Activated CD4-positive, CD25-positive, alpha-beta regulatory T cell treated with anti-CD3 and anti-CD28 coated beads, Interleukin-2, amount 50 U/mL, for 24 hours (primary cell): ENCODE measurements around the gene SLC29A4.
A peak's percentile ranks its signal among the peaks of the same experiment; 100 is the strongest.
"Not testable (repeated sequence)": the region's sequence is repeated elsewhere in the genome, so short reads cannot be mapped to it uniquely, and the experiment has no call there.

Source experiments
- ATAC-seq, 2 donors: fragments of 150-1000 bp; cut with Tn5 transposase; one replicate each; pipeline ENCODE4 v1.10.0; 2021; ENCODE audit warnings: mild to moderate bottlenecking in 1 of 2, moderate library complexity in 1 of 2

Gene SLC29A4

DNA sequence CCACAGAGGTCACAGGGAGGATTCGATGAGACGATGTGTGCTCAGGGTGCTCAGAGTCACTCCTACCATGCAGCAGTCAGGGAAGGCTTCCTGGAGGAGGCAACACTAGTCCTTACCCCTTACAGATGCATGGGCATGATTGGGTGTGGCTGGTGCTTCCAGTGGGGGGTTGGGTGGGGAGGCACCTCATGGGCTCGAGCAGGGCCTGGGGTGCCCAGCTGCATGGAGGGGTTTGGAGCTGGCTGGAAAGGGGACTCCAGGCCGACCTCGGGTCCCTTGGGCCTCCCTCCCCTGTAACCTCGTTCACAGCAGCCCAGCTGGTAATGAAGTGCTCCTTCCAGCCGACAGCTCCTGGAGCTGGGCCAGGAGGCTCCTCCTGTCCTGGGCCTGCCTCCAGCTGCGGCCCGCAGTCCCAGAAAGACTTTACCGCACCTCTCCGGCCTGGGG is 7.7 kb upstream of the SLC29A4 start:
- ATAC-seq: not testable (repeated sequence)

DNA sequence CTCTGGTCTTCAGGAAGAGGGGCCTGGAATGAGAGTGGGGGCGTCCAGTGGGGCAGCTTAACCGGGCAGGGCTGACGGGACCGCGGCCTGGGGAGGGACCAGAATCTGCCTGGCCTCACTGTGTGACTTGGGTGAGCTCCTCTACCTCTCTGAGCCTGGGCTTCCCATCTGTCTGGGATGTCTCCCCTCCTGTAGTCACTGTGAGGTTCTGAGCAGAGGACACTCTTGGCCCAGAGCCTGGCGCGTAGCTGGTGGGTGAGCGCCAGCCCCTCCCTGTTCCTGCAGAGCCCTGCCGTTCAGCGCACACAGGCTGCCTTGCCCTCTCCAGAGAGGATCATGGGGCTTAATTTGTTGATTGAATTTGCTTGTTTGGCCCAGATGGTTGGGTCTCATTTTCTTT is 7.2 kb upstream of the SLC29A4 start:
- ATAC-seq: not testable (repeated sequence)

DNA sequence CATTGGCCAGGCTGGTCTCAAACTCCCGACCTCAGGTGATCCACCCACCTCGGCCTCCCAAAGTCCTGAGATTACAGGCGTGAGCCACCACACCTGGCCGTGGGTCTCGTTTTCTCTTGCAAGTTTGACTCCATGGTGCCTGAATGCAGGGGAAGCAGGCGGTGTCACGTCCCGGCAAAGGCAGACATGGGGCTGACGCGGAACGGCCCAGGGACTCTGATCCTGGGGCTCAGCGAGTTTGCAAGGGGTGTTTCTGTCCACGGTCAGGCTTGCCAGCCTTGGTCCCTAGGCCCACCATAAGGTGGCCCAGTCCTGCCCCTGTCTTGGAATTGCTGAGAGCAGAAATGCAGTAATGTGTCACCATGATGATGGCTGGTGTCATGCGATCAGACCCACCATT is 6.6 kb upstream of the SLC29A4 start:
- ATAC-seq: not testable (repeated sequence)

DNA sequence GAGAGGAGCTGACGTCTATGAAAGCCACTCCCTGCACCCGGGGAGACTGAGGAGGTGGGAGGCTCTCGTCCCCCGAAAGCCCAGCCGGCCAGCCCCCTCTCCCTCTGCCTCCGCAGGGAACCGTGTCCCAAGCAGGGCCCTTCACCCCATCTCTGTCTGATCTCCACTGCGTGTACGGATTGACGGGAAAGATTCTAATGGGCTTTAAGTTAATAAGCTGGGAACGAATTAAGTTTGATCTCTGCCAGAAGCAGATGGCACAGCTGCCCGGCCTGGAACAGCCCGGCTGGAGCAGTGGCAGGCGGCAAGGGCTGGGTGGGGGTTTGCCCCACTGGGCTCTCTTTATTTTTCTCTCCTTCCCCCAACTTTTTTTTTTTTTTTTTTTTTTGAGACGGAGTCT is 6.1 kb upstream of the SLC29A4 start:
- ATAC-seq: no peak

DNA sequence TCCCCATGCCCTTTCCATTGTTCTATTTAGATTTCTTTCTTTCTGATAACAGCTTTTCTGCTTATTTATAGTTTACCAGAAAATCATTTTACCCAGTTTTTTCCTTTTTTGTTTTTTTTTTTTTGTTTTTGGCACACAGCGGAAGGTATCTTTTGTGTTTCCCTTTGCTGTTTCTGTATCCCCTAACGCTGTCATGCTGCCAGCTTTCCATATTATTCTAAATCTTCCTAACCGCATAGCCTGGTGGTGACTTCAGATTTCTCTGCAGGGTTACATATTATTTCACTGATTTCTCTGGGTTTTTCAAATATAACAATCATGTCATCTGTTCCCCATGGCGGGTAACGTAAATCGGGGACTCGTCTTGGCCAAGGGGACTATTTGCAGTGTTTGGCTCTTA is 4.0 kb upstream of the SLC29A4 start:
- ATAC-seq: no peak

DNA sequence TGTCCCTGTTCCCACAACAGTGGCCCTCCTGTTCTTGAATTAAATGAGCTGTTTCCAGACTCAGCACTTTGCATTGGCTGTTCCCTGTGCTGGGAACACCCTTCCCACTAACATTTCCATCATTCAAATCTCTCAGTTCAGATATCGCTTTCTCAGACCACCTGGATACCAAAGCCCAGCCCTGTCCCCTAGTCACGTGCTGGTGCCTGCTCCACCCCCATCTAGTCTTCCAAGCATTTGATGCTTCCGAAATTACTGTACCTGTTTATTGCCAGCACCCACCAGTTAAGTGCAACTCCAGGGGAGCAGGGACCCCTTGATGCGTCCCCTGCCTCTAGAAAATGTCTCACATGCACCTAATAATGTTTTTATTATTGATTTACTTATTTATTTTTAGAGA is 3.0 kb upstream of the SLC29A4 start:
- no peak for ATAC-seq

DNA sequence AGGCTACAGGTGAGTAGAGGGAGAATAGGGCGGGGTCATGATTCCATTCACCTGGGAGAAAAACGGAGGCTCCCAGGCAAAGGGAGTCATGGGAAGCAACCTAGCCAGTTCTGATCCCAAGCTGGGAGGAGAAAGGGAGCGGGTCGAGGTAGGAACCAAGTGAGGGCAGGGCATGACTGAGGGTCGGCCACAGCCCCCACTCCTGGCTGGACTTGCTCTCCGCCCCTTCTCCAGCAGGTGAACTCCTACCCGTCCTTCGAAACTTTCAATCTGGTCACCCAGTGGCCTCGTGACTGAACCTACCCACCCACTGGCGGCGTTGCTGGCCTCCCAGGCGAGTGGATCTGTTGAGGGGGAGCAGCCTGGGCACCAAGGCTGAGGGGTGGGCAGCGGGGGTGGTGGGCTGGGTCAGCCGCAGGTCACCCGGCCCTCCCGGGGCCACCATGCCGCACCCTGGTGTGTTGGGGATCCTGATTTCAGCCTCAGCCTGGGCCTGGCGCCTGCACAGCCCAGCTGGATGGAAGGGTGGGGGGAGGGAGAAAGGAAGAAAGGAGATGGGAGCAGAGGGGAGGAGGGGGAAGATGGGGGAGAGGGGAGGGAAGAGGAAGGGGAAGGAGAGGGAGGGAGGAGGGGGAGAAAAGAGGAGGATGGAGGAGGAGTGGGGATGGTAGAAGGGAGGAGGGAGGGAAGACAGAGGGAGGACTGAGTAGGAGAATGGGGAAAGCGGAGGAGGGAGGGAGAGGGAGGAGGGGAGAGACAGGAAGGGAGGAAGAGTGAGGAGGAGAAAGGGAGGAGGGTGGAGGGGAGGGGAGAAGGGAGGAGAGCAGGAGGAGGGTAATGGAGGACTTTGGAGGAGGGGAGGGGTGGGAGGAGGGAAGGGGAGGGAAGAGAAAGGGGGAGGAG is 894 bp upstream of the SLC29A4 start:
- not testable (repeated sequence) for ATAC-seq

DNA sequence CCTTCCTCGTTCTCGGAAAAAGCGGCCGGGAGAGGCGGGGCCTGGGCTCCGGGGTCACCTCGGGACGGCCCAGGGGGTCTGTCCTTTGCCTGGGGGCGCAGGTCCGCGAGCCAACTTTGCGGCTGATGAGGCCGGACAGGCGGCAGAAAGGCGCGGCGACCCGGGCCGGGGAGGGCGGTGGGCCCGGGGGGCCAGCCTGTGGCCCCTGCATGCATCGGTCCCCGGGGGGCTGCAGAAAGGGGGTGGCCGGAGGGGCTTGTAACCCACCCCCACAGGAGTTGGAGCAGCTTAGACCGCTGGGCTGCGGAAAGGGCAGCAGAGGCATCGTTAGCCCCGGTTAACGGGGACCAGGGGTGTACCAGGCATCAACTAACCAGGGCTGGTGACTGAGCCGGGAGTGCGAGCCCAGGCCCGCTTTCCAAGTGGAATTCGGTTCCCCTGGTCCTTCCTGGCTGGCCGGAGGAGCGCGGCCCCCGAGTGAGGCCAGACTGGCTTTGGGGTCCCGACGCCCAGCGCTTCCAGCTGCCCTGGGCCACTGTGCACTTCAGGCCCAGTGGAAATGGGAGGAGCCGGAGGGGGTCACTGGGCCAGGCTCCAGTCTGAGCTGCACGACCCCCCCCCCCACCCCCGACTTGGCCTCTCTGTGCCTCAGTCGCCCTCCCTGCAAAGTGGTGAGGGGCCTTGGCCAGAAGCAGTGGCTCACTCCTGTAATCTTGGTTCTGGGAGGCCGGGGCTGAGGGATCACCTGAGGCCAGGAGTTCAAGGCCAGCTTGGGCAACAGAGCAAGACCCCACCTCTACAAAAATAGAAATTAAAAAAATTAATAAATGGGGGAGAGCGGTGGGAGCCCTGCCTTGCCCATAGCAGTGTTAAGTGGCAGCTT is 919 bp downstream of the SLC29A4 start:
- ATAC-seq: no peak

DNA sequence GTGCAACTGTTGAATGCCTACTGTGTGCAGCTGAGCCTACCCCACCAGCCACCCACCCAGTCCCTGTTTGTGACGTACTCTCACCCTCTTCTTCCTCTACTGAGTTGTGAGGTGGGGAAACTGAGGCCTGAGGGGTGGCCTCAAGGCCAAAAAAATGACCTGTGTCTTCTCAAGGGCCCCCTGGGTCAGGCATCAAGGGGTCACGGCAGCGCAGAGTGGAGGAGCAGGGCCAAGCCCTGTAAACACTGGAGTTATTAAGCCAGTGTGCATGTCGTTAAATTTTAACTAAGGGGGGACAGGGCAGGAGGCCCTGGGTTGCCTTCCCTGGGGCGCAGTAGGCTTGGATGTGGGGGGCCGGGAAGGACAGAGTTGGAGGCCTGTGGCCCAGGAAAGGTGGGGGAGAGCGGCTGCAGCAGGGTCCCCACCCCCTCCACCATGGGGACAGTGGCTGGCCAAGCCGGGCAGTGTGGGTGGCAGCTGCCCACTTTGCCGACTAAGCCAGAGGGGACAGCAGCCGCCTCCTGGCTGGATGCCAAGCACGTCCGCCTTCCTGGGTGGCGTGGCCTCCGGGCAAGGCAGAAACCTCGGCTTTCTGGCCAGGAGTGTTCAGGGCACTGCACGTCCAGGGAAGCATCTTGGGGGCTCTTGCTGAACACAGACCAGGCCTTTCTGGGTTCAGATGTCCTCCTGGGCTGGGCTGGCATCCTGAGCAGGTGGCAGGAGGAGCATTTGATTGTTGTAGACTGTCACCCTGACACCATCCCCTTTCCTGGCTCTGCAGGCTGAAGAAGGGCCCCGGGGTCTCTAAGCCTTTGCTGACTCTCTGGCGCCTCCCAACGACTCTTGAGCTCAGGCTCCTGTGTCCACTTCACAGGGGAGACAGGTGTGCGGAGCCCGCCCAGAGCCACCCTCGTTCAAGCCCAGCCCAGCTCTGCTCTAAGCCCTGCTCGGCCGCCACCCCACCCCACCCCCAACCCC is 1.9 kb downstream of the SLC29A4 start:
- ATAC-seq: peak in 1 of 2 donors; percentile 11

DNA sequence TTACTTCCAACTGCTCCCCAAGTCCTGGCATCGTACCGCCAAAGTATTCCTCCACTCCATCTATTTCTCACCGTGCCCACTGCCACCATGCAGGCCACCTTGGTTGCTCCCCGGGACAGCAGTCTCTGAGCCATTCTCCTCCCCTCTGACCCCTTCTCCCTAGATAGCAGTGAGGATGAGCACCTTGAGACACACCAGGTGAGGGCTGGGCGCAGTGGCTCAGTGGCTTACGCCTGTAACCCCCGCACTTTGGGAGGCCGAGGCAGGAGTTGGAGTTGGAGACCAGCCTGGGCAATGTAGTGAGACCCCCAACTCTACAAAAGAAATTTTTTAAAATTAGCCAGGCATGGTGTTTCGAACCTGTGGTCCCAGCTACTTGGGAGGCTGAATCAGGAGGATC is 4.2 kb downstream of the SLC29A4 start:
- no peak for ATAC-seq

DNA sequence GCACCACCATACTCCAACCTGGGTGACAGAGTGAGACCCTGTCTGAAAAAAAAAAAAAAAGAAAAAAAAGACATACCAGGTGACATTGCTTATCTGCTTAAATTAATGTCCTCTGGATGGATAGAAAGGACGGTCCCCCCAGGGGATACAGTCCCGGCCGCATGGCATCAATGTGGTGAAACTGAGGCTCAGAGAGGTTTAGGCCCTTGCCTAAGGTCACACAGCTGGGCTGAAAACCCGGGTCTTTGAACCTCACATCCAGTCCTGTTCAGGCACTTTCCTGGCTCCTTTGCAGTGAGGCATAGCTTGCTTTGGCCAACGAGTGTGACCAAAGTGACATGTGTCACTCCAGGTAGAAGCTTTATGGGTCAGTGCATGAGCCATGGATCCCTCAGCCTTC is 4.6 kb downstream of the SLC29A4 start:
- not testable (repeated sequence) for ATAC-seq

DNA sequence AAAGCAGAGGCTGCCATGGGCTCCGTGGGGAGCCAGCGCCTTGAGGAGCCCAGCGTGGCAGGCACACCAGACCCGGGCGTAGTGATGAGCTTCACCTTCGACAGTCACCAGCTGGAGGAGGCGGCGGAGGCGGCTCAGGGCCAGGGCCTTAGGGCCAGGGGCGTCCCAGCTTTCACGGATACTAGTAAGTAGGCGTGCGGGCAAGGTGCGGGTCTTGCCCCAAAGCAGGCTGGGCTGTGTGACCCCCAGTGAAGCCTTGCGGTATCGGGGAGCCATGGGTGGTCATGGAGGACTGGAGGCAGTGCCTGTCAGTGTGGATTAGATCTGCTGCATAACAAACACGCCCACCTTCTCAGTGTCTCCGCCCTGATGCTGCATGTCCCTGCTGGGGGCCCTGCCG is 5.1 kb downstream of the SLC29A4 start:
- ATAC-seq: no peak

DNA sequence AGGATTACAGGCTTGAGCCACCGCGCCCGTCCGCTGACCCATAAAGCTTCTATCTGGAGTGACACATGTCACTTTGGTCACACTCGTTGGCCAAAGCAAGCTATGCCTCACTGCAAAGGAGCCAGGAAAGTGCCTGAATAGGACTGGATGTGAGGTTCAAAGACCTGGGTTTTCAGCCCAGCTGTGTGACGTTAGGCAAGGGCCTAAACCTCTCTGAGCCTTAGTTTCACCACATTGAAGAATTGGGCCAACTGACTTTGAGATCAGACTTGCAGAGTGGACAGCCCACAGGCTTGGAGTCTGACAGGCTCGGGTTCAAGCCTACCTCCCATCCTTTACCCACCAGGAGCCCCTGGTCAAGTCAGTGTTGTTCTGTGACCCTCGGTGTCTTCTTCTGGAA is 5.8 kb downstream of the SLC29A4 start:
- not testable (repeated sequence) for ATAC-seq

DNA sequence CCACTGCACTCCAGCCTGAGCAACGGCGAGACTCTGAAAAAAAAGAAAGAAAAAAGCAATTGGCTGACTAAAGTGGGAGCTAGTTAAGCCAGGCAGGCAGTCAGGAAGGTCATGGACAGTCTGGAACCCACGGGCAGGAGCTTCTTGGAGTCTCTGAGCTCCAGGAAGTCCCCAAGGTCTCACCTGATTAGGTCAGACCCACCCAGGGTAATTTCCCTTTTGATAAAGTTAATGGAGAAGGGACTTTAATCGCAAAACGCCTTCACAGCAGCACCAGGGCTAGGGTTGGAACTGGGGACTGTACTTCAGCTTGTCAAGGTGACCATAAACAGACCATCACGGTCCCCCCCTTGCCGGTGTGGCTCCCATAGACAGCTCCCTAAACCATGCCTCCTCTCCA is 6.6 kb downstream of the SLC29A4 start:
- ATAC-seq: no peak

DNA sequence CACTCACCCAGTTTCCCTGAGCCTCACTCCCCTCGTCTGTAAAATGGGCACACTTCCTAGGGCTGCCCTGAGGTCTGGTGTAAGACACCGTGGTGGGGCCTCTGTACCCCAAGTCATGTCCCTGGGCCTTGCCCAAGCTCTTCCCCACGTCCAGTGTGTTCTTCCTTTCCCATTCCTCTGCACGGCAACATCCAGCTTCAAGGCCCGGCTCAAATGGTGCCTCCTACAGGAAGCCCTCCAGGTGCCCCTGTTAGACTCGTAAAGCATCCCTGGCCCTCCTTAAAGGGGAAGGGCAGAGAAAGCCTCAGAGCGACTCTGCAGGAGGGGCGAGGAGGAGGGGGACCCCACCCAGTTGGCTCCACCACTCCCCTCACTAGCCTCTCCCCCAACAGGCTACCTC is 8.6 kb downstream of the SLC29A4 start:
- no peak for ATAC-seq

DNA sequence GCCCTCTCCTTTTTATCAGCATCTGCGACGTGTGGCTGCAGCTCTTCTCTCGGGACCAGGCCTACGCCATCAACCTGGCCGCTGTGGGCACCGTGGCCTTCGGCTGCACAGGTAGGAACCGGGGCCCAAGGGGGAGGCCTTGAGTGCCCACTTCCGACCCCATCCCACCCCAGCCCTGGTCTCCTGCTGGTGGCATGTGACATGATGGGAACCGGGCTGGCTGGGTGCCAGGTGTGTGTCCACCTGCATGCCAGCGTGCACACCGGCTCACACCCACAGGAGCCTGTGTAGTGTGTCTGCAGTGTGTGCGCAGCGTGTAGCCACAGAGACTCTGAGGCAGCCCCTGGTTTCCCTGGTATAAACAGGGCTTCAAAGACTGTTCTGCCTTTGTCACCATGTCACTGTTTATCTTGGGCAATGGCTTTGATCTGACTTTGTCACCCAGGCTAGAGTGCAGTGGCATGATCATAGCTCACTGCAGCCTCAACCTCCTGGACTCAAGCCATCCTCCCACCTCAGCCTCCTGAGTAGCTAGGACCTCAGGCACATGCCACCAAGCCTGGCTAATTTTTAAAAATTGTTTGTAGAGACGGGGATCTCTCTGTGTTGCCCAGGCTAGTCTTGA is 9.1 kb downstream of the SLC29A4 start:
- not testable (repeated sequence) for ATAC-seq

DNA sequence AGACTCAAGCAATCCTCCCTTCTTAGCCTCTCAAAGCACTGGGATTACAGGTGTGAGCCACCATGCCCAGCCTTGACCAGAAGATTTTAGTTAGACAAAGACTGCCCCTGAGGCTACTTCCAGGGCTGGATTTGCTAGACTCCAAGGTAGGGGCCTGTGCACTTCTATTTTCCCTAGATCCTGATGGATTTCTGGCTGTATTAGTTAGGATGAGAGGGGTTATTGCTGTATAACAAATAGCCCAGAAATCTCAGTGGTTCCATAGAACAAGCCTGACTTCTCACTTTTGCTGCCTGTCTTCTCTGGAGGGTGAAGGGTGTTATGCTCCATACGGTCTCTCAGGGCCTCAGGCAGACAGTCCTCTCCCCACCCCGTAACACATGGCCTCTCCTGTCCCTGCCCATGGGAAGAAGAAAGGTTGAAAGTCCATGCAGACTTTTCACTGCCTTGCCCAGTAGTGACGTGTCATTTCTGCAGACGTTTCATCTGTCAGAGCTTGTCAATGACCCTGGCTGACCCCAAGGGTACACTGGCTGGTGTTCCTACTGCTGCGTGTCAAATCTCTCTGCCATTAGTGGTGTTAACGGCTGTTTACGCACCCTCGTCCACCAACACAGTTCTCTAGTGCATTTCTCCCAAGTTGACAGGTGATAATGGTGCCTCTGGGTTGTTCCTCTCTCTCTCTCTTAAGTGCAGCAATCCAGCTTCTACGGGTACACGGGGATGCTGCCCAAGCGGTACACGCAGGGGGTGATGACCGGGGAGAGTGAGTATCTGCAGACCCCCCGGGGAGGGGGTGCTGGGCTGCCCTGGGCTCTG is 11.6 kb downstream of the SLC29A4 start:
- ATAC-seq: no peak

DNA sequence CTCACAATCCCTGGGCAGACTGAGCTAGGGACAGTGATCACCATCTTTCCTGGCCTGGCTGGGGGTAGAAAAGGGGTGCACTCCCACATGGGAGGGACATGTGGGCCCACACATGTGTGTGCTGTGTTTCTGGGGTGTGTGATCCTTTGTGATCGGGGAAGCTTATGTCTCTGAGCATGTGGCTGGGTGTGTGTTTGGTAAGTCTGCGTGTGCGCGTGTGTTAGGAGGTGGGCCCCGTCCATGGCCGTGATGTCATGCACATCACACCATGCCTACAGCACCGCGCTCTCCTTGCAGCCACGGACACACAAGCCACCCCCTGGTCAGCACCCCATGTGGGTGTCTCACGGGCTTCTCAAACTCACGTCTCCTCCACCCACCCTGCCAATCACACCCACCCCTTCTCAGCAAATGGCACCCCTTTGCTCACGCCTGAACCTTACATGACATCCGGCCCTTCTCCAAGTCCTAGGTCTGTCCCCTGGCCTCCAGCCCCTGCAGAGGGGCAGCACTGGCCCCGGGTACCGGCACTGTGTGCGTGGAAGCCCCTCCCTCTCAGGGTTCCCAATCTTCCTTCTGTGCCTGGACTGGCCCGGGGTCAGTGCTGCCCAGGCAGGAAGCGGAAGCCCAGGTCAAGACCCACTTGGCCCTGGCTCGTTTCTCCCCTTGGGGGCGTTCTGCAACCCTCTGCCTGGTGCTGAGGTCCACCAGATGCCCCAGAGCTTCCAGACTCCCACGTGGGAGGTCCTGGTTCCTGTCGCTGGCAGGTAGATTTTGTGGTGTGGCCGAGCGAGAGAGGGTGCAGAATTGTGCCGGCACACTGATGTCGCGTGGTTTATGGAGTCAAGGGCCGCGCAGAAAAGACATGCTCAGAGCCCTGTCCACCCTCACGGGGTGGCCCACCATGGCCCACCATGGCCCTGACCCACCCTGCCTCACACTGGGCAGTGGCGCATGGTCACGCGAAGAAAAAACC is 12.6 kb downstream of the SLC29A4 start:
- no peak for ATAC-seq

DNA sequence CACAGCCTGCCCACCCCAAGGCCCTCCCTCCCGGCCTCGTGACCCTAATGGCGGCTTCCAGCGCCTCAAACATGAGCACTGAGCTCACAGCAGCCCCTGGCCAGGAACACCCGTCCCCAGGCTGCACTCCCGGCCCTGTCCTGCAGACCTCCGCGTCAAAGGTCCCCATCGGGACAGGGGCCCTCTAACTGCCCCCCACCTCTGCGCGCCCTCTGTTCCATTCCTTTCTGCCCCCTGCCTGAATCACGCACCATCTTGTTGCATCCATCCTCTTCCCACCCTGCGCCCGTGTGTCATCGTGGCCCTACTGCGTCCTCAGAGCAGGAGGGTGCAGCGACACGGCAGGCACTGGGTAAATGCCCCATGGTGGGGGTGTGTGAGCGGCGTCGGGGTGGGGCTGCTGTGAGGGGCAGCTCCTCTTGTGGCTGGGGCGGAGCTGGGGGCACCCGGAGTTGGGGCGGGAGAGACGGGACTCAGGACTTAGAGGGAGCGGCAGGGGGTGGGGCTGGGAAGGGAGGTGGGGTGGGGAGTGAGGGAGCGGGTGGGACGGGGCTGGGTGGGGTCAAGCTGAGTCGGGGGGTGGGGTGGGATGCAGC is 13.4 kb downstream of the SLC29A4 start:
- ATAC-seq: no peak
